Measurements from ENCODE around the gene MXD3. TPM values are rescaled to one million over a fixed set of nuclear protein-coding genes. Genes with fewer than 3 reads are reported as not detected.
"Not testable (repeated sequence)": the region's sequence is repeated elsewhere in the genome, so short reads cannot be mapped to it uniquely, and the experiment has no call there.

Gene MXD3
- total and polyA plus RNA-seq, 2 donors (not counting 1 experiment from before 2014, with no cell fraction given): 11.5 to 14.8 TPM

DNA sequence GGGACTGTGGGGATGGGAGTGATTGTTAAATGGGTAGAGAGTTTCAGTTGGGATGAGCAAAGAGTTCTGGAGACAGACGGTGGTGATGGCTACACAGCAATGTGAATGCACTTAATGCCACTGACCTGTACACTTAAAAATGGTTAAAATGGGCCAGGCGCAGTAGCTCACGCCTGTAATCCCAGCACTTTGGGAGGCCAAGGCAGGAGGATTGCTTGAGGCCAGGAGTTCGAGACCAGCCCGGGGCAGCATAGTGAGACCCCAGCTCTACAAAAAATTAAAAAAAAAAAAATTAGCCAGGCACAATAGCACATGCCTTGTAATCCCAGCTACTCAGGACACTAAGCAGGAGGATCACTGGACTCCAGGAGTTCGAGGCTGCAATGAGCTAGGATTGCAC is 32.1 kb upstream of the MXD3 start:
- POLR2A ChIA-PET: interaction anchor here (0.7 kb wide), 1 partner anchor 119 kb away, joined by 7 read pairs; no protein-coding TSS in a partner anchor
- H3K27ac ChIP-seq (ENCODE audit: low read length in 2 of 2): no peak overlapping the region
- H3K27ac Mint-ChIP-seq: no peak overlapping the region
- no peaks in the 10 kb centered on the region for H3K9me3 Mint-ChIP-seq (ENCODE audit: insufficient read depth)
- no peak overlapping the region for H3K9ac ChIP-seq (ENCODE audit: low read length)
- no peak overlapping the region for H3K4me3 ChIP-seq (ENCODE audit: control extremely low read depth in 1 of 5, extremely low read depth in 1 of 5, insufficient read depth in 1 of 5, low read depth in 2 of 5, low read length in 4 of 5)
- CTCF ChIA-PET: interaction anchor here (0.7 kb wide), 1 partner anchor 256 kb away, joined by 4 read pairs; no protein-coding TSS in a partner anchor
- TF ChIP-seq, protein P1, sequence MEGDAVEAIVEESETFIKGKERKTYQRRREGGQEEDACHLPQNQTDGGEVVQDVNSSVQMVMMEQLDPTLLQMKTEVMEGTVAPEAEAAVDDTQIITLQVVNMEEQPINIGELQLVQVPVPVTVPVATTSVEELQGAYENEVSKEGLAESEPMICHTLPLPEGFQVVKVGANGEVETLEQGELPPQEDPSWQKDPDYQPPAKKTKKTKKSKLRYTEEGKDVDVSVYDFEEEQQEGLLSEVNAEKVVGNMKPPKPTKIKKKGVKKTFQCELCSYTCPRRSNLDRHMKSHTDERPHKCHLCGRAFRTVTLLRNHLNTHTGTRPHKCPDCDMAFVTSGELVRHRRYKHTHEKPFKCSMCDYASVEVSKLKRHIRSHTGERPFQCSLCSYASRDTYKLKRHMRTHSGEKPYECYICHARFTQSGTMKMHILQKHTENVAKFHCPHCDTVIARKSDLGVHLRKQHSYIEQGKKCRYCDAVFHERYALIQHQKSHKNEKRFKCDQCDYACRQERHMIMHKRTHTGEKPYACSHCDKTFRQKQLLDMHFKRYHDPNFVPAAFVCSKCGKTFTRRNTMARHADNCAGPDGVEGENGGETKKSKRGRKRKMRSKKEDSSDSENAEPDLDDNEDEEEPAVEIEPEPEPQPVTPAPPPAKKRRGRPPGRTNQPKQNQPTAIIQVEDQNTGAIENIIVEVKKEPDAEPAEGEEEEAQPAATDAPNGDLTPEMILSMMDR (IDR thresholded peaks at IDR 0.05): no peak
- TF ChIP-seq EZH2 (IDR thresholded peaks at IDR 0.05; ENCODE audit: borderline replicate concordance, insufficient read depth, low read depth, low read length, poor library complexity, severe bottlenecking): no peak
- no peaks in the 10 kb centered on the region for H3K27me3 ChIP-seq (replicated peaks in 1 of 4; ENCODE audit: control extremely low read depth in 1 of 4, control insufficient read depth in 3 of 4, insufficient read depth in 4 of 4, low read length in 3 of 4)
- DNase-seq (no peak), ATAC-seq (ENCODE audit: low read depth) (no peak)
- 98% methylated on average over 4 of the region's 6 CpGs for WGBS (ENCODE audit: insufficient coverage)
- H3K79me2 ChIP-seq (ENCODE audit: control insufficient read depth, insufficient read depth, low read length): peaks cover 94% of the 10 kb centered on the region
- H3K4me3 Mint-ChIP-seq: no peak overlapping the region
- no peak overlapping the region for H3K4me2 ChIP-seq (replicated peaks; ENCODE audit: low read depth, low read length, poor library complexity, severe bottlenecking)
- H3K27me3 Mint-ChIP-seq: no peaks in the 10 kb centered on the region
- no peaks in the 10 kb centered on the region for H3K9me3 ChIP-seq (ENCODE audit: control extremely low read depth in 1 of 3, control insufficient read depth in 2 of 3, insufficient read depth in 1 of 3, low read length in 2 of 3)
- peaks cover 2 to 40% of the 10 kb centered on the region in 2 experiments for H3K36me3 ChIP-seq (replicated peaks in 1 of 2; ENCODE audit: control extremely low read depth in 1 of 2, control insufficient read depth in 1 of 2, extremely low read depth in 1 of 2, insufficient read depth in 2 of 2, low read length in 1 of 2)
- no peaks in the 10 kb centered on the region for H3K4me1 ChIP-seq (ENCODE audit: control insufficient read depth in 2 of 2, insufficient read depth in 2 of 2, low read length in 2 of 2)
- no peak overlapping the region for H2AFZ ChIP-seq (ENCODE audit: insufficient read depth, low read depth, low read length, poor library complexity, severe bottlenecking)
- H4K20me1 ChIP-seq (ENCODE audit: control insufficient read depth, insufficient read depth, low read length, poor library complexity, severe bottlenecking): peaks cover 48% of the 10 kb centered on the region
- intact Hi-C loops (cut with micrococcal nuclease): no loop called here
- H3K4me1 Mint-ChIP-seq: peaks cover 16% of the 10 kb centered on the region

DNA sequence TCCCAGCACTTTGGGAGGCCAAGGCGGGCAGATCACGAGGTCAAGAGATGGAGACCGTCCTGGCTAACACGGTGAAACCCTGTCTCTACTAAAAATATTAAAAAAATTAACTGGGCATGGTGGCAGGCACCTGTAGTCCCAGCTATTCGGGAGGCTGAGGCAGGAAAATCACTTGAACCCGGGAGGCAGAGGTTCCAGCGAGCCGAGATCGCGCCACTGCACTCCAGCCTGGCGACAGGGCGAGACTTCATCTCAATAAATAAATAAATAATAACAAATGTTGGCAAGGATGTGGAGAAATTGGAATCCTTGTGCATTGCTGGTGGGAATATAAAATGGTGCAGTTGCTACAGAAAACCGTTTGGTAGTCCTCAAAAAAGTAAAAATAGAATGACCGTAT is 31.3 kb upstream of the MXD3 start:
- H4K20me1 ChIP-seq (ENCODE audit: control insufficient read depth, insufficient read depth, low read length, poor library complexity, severe bottlenecking): peaks cover 56% of the 10 kb centered on the region
- H3K9ac ChIP-seq (ENCODE audit: low read length); DNase-seq; H3K9me3 Mint-ChIP-seq (ENCODE audit: insufficient read depth); intact Hi-C loops (cut with micrococcal nuclease); H3K27ac ChIP-seq (ENCODE audit: low read length in 2 of 2); H2AFZ ChIP-seq (ENCODE audit: insufficient read depth, low read depth, low read length, poor library complexity, severe bottlenecking); ATAC-seq (ENCODE audit: low read depth); POLR2A ChIA-PET; H3K4me3 Mint-ChIP-seq; H3K27me3 ChIP-seq (replicated peaks in 1 of 4; ENCODE audit: control extremely low read depth in 1 of 4, control insufficient read depth in 3 of 4, insufficient read depth in 4 of 4, low read length in 3 of 4); H3K4me2 ChIP-seq (replicated peaks; ENCODE audit: low read depth, low read length, poor library complexity, severe bottlenecking); H3K27me3 Mint-ChIP-seq; H3K4me1 ChIP-seq (ENCODE audit: control insufficient read depth in 2 of 2, insufficient read depth in 2 of 2, low read length in 2 of 2); H3K27ac Mint-ChIP-seq; H3K4me3 ChIP-seq (ENCODE audit: control extremely low read depth in 1 of 5, extremely low read depth in 1 of 5, insufficient read depth in 1 of 5, low read depth in 2 of 5, low read length in 4 of 5); H3K9me3 ChIP-seq (ENCODE audit: control extremely low read depth in 1 of 3, control insufficient read depth in 2 of 3, insufficient read depth in 1 of 3, low read length in 2 of 3): not testable (repeated sequence)
- WGBS (ENCODE audit: insufficient coverage): 100% methylated on average over 1 of the region's 14 CpGs
- peaks cover 2 to 48% of the 10 kb centered on the region in 2 experiments for H3K36me3 ChIP-seq (replicated peaks in 1 of 2; ENCODE audit: control extremely low read depth in 1 of 2, control insufficient read depth in 1 of 2, extremely low read depth in 1 of 2, insufficient read depth in 2 of 2, low read length in 1 of 2)
- peaks cover 94% of the 10 kb centered on the region for H3K79me2 ChIP-seq (ENCODE audit: control insufficient read depth, insufficient read depth, low read length)
- CTCF ChIA-PET: interaction anchor here (1.2 kb wide), 1 partner anchor 26 kb away, joined by 3 read pairs; no protein-coding TSS in a partner anchor
- peaks cover 16% of the 10 kb centered on the region for H3K4me1 Mint-ChIP-seq

Data from B cell (primary cell).